HUES48 (cell line): ENCODE results near the gene FBLN2.
A peak's percentile ranks its signal among the peaks of the same experiment; 100 is the strongest.

Source experiments
- H3K27ac ChIP-seq: one replicate; pipeline ENCODE4 v1.7.0; 2013; ENCODE audit warnings: low read depth, low read length, inconsistent platforms
- H3K27me3 ChIP-seq: 2 replicates; pipeline ENCODE4 v1.6.1; 2013; ENCODE audit warnings: mild to moderate bottlenecking, low read length; ENCODE audit not compliant: control insufficient read depth, insufficient read depth
- H3K36me3 ChIP-seq: 2 replicates; pipeline ENCODE4 v1.6.1; 2013; ENCODE audit warnings: low read length; ENCODE audit not compliant: control insufficient read depth, insufficient read depth
- H3K4me1 ChIP-seq: 2 replicates; pipeline ENCODE4 v1.6.1; 2013; ENCODE audit warnings: mild to moderate bottlenecking, low read length; ENCODE audit not compliant: control insufficient read depth, insufficient read depth
- H3K4me3 ChIP-seq: 2 replicates; pipeline ENCODE4 v1.5.1; 2013; ENCODE audit warnings: mild to moderate bottlenecking, low read depth, low read length
- H3K9ac ChIP-seq: 2 replicates; pipeline ENCODE4 v1.6.1; 2013; ENCODE audit warnings: mild to moderate bottlenecking, low read depth, low read length, moderate library complexity
- H3K9me3 ChIP-seq: 2 replicates; pipeline ENCODE4 v1.6.1; 2013; ENCODE audit warnings: low read length; ENCODE audit not compliant: control insufficient read depth, insufficient read depth

Gene FBLN2

GRCh38 chr3:13524979-13525669 is 23.8 kb upstream of the FBLN2 start:
- no peaks in the 10 kb centered on the region for H3K36me3 ChIP-seq
- no peak overlapping the region for H3K27ac ChIP-seq
- H3K9me3 ChIP-seq, result no peaks in the 10 kb centered on the region
- H3K4me1 ChIP-seq, result peaks cover 12% of the 10 kb centered on the region
- H3K9ac ChIP-seq, result no peak overlapping the region
- no peak overlapping the region for H3K4me3 ChIP-seq
- no peaks in the 10 kb centered on the region for H3K27me3 ChIP-seq

DNA sequence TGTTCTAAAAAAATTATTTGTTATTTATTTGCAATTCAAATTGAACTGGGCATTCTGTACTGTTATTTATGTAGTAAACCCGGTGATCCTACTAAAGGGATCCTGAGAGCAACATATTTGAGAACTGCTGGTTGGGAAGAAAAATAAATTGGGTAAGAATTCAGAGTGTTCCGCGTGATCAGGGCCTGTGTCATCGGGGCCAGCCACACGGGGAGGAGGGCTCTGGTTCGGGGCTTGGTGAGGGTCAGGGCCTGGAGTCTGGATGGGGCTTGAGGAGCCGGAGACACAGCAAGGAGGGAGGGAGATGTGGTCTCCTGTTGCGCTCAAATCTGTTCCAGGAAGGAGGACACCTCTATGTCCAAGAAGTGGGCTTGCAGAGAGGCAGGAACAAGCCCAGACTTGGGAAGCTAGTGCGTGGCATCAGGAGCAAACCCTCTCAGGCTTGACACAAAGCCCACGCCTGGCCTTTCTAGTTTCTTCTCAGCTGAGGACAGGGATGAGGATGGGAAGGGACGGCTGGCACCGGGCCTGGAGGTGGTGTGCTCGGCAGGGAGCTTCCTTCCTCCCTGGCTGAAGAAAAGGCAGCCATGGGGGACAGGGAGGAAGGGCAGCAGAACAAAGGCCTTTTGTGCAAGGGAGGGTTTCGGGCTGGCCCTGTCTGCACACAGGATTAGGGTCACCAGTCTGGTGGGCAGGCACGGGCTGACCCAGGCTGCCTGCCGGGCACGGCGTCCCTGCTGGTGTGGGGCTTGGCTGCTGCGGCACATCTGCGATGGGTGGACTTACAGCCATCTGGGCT is 22.9 kb upstream of the FBLN2 start:
- no peaks in the 10 kb centered on the region for H3K27me3 ChIP-seq
- H3K4me1 ChIP-seq, result peaks cover 12% of the 10 kb centered on the region
- H3K27ac ChIP-seq, result peak overlapping the region; percentile 33
- H3K4me3 ChIP-seq, result no peak overlapping the region
- H3K9ac ChIP-seq, result no peak overlapping the region
- H3K36me3 ChIP-seq, result no peaks in the 10 kb centered on the region
- no peaks in the 10 kb centered on the region for H3K9me3 ChIP-seq

DNA sequence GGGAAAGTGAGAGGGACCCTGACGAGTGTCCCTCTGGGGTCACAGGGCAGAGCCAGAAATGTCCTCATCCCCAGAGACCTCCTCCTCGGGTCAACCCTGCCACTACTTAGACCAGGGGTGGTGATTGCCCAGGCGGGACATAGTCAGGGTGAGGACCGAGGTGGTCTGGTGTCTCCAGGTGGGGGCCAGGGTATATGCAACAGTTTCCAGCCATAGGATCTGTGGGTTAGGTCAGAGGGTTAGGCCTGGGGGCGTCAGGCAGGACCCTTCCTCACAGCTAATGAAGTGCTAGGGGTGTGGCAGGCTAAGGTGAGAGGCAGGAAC is 22.3 kb upstream of the FBLN2 start:
- Histone ChIP-seq H3K36me3 (no peaks in the 10 kb centered on the region), H3K9me3 (no peaks in the 10 kb centered on the region), H3K4me1 (peaks cover 12% of the 10 kb centered on the region), H3K4me3 (no peak overlapping the region), H3K27me3 (no peaks in the 10 kb centered on the region), H3K27ac (no peak overlapping the region), H3K9ac (no peak overlapping the region)

GRCh38 chr3:13528217-13528867 is 20.6 kb upstream of the FBLN2 start:
- peaks cover 12% of the 10 kb centered on the region for H3K4me1 ChIP-seq
- H3K4me3 ChIP-seq, result no peak overlapping the region
- H3K9ac ChIP-seq, result no peak overlapping the region
- no peaks in the 10 kb centered on the region for H3K36me3 ChIP-seq
- H3K27me3 ChIP-seq, result no peaks in the 10 kb centered on the region
- H3K9me3 ChIP-seq, result no peaks in the 10 kb centered on the region
- no peak overlapping the region for H3K27ac ChIP-seq

- H3K9me3 ChIP-seq, result no peaks in the 10 kb centered on the region
- H3K4me1 ChIP-seq, result peaks cover 12% of the 10 kb centered on the region
- no peaks in the 10 kb centered on the region for H3K27me3 ChIP-seq
- no peak overlapping the region for H3K4me3 ChIP-seq
- no peak overlapping the region for H3K27ac ChIP-seq
- H3K36me3 ChIP-seq, result no peaks in the 10 kb centered on the region
- no peak overlapping the region for H3K9ac ChIP-seq
Measured at GRCh38 chr3:13529196-13530112, 19.5 kb upstream of the FBLN2 start.

DNA sequence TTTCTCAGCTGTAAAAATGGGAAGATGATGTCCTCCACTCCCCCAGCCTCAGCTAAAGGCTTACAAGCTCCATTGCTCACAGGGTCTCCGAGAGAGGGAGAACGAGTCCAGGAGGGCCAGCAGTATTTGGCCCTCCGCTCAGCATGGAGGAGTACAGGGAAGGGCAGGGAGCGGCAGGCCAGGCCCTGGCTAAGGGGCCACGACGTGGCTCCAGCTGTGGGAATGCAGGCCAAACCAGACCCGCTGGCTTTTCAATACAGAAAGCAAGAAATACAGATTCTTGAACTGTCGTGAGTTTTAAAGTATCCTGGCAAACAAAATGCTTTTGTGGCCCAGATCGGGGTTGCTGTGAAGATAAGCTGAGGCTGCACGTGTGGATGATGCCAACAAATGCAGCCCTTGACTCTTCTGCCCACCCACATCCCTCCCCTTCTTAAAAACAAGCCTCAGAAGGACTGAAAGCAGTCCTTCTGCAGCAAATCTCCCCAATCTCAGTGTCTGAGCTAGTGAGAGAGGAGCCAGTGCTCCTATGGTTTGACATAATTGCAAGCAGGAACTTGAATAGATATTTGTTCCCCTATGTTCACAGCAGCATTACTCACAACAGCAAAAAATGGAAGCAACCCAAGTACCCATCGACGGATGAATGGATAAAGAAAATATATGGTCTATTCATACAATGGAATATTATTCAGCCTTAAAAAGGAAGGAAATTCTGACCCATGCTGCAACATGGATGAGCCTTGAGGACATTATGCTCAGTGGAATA is 18.5 kb upstream of the FBLN2 start:
- Histone ChIP-seq H3K27me3 (no peaks in the 10 kb centered on the region), H3K27ac (no peak overlapping the region), H3K4me1 (peaks cover 12% of the 10 kb centered on the region), H3K9me3 (no peaks in the 10 kb centered on the region), H3K9ac (no peak overlapping the region), H3K36me3 (no peaks in the 10 kb centered on the region), H3K4me3 (no peak overlapping the region)

DNA sequence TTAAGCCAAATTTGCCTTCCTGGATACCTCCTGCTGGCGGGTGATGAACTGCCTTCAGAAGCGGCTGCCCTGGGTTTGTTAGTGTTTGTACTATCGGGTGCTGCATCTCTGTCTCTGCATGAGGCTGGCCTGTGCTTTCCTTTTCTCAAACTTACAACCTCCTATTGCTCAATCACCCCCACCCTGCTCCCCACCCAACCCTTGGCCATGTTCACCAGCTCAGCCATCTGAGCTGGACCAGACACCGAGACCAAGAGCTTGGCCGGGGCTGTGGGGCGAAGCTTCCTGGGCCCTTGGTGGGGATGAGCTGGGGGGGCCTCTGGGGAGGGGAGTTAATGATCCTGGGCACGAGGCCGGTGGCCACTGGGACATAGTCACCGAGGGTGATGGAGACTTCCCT is 16.8 kb upstream of the FBLN2 start:
- Histone ChIP-seq H3K9ac (no peak overlapping the region), H3K36me3 (no peaks in the 10 kb centered on the region), H3K27ac (no peak overlapping the region), H3K4me1 (0 out of 2 replicates have a peak, but pooled peaks cover 6% of the 10 kb centered on the region), H3K4me3 (no peak overlapping the region), H3K9me3 (no peaks in the 10 kb centered on the region), H3K27me3 (no peaks in the 10 kb centered on the region)

GRCh38 chr3:13532631-13533030 is 16.3 kb upstream of the FBLN2 start:
- H3K4me3 ChIP-seq, result no peak overlapping the region
- H3K9ac ChIP-seq, result no peak overlapping the region
- H3K4me1 ChIP-seq, result 0 out of 2 replicates have a peak, but pooled peaks cover 6% of the 10 kb centered on the region
- no peaks in the 10 kb centered on the region for H3K9me3 ChIP-seq
- H3K27ac ChIP-seq, result no peak overlapping the region
- H3K36me3 ChIP-seq, result no peaks in the 10 kb centered on the region
- no peaks in the 10 kb centered on the region for H3K27me3 ChIP-seq

- Histone ChIP-seq H3K27me3 (no peaks in the 10 kb centered on the region), H3K4me1 (0 out of 2 replicates have a peak, but pooled peaks cover 3% of the 10 kb centered on the region), H3K9me3 (no peaks in the 10 kb centered on the region), H3K4me3 (no peak overlapping the region), H3K27ac (no peak overlapping the region), H3K9ac (no peak overlapping the region), H3K36me3 (no peaks in the 10 kb centered on the region)
Measured at GRCh38 chr3:13533885-13534301, 15.0 kb upstream of the FBLN2 start.

- Histone ChIP-seq H3K4me3 (no peak overlapping the region), H3K27me3 (no peaks in the 10 kb centered on the region), H3K9me3 (no peaks in the 10 kb centered on the region), H3K4me1 (0 out of 2 replicates have a peak, but pooled peaks cover 3% of the 10 kb centered on the region), H3K36me3 (no peaks in the 10 kb centered on the region), H3K9ac (no peak overlapping the region), H3K27ac (no peak overlapping the region)
Measured at GRCh38 chr3:13535526-13535875, 13.4 kb upstream of the FBLN2 start.
